CD4-positive, alpha-beta T cell (primary cell): ENCODE data around the gene SEC24D. TPM values are rescaled to one million over a fixed set of nuclear protein-coding genes. Genes with fewer than 3 reads are reported as not detected.

Experiments
- ATAC-seq: fragments of 200-7000 bp; cut with Tn5 transposase; one replicate; pipeline ENCODE4 v1.10.0; 2022; ENCODE audit warnings: mild to moderate bottlenecking; ENCODE audit not compliant: poor library complexity
- CTCF ChIA-PET: fragments of 350-600 bp; sonication (Branson Sonifier 250); formaldehyde crosslinking; loops from one replicate; lab custom pipeline; 2021; ENCODE audit warnings: antibody characterized with exemption, inconsistent platforms; lab: Charles Lee
- POLR2A ChIA-PET: fragments of 350-600 bp; sonication (Branson Sonifier 250); formaldehyde crosslinking; loops from one replicate; lab custom pipeline; 2021; ENCODE audit warnings: antibody characterized with exemption, inconsistent platforms; lab: Charles Lee
- DNase-seq, 14 experiments: peaks; one replicate each; pipeline ENCODE4 v3.0.0-alpha.2; 2013 to 2020; ENCODE audit warnings: mixed read lengths in 2 of 14
- H3K27ac ChIP-seq, 2 donors: one replicate each; pipeline versions ENCODE4 v1.5.1 to v1.7.0; 2013; ENCODE audit warnings: low read length in 2 of 2, low read depth in 1 of 2, mild to moderate bottlenecking in 1 of 2
- H3K27me3 ChIP-seq, 2 experiments: 1 replicate in 1 of 2; 2 replicates in 1 of 2; pipeline versions ENCODE4 v1.6.1 to v1.7.0; 2013; ENCODE audit warnings: low read length in 2 of 2, control low read depth in 1 of 2, mild to moderate bottlenecking in 1 of 2, moderate library complexity in 1 of 2; ENCODE audit not compliant: insufficient read depth in 2 of 2, control insufficient read depth in 1 of 2
- H3K36me3 ChIP-seq: one replicate; pipeline ENCODE4 v1.6.1; 2013; ENCODE audit warnings: low read length, control low read depth; ENCODE audit not compliant: insufficient read depth
- H3K4me1 ChIP-seq: one replicate; pipeline ENCODE4 v1.6.1; 2013; ENCODE audit warnings: low read length, control low read depth; ENCODE audit not compliant: insufficient read depth
- H3K4me3 ChIP-seq: one replicate; pipeline ENCODE4 v1.5.1; 2013; ENCODE audit warnings: mild to moderate bottlenecking, low read length, moderate library complexity
- H3K9me3 ChIP-seq, 2 experiments: 1 replicate in 1 of 2; 2 replicates in 1 of 2; pipeline versions ENCODE4 v1.6.1 to v1.7.0; 2013; ENCODE audit warnings: low read length in 2 of 2, mild to moderate bottlenecking in 2 of 2, control low read depth in 1 of 2, moderate library complexity in 1 of 2; ENCODE audit not compliant: control insufficient read depth in 1 of 2, insufficient read depth in 1 of 2
- H3K27ac Mint-ChIP-seq: one replicate; pipeline ENCODE4 v1.8.0; 2020; ENCODE audit warnings: mixed read lengths
- H3K27me3 Mint-ChIP-seq: one replicate; pipeline ENCODE4 v1.8.0; 2021; ENCODE audit warnings: mixed read lengths
- H3K36me3 Mint-ChIP-seq: one replicate; pipeline ENCODE4 v1.8.0; 2021; ENCODE audit warnings: low read depth, mixed read lengths
- H3K4me1 Mint-ChIP-seq: one replicate; pipeline ENCODE4 v1.8.0; 2021; ENCODE audit warnings: low read depth, mixed read lengths
- H3K4me3 Mint-ChIP-seq: one replicate; pipeline ENCODE4 v1.8.0; 2020; ENCODE audit warnings: mild to moderate bottlenecking, mixed read lengths
- H3K9me3 Mint-ChIP-seq: one replicate; pipeline ENCODE4 v1.8.0; 2020; ENCODE audit warnings: mixed read lengths
- intact Hi-C, 2 experiments: fragments of 100-400 bp; cut with DNase I in 1 of 2; cut with micrococcal nuclease in 1 of 2; formaldehyde crosslinking; loops; one replicate each; pipeline versions ENCODE4 v1.15.1 to v1.9.0; 2023 to 2025; cut with DNase I, micrococcal nuclease
- total RNA-seq, 174 experiments: library from RNA in 2 of 174; stranded (reverse) in 2 of 174; gene quantifications; one replicate each; pipeline ENCODE4 v1.2.3 and lab custom pipeline; 2021 to 2026
- TF ChIP-seq, protein P1 (sequence below): fragments of 200-600 bp; IDR thresholded peaks from one replicate; pipeline ENCODE4 v1.8.0; 2022; ENCODE audit warnings: antibody characterized with exemption, mild to moderate bottlenecking

The SEC24D gene
- total RNA-seq, 2 experiments from 2014 or later: 13.9 to 14.8 TPM

DNA sequence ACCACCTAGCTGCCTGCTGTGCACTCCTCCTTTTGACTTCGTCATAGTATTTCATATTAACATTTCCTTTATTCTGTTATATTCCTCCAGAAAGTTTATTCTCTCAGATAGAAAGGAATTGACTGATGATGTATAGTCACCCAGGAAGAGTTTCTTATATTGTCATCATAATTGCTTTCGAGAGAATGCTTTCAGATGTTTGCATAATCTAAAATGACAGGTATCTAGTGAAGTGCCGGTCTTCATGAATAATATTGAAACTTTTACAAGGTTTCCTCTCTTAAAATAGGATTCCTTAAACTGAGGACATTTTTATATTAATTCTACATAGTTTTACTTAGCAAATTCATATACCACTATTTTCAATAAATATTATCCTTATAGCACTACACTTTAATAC lies 10.1 kb downstream of the SEC24D start:
- peaks cover 27% of the 10 kb centered on the region for H3K4me1 Mint-ChIP-seq
- intact Hi-C loops: no loop called here
- peaks cover 15% of the 10 kb centered on the region for H3K36me3 ChIP-seq
- peaks cover 57% of the 10 kb centered on the region for H3K36me3 Mint-ChIP-seq
- no peak overlapping the region for H3K27ac Mint-ChIP-seq
- H3K4me1 ChIP-seq: no peaks in the 10 kb centered on the region
- CTCF ChIA-PET: interaction anchor here (0.7 kb wide), 1 partner anchor 9 kb away, joined by 4 read pairs; no protein-coding TSS in a partner anchor
- TF ChIP-seq, protein P1, sequence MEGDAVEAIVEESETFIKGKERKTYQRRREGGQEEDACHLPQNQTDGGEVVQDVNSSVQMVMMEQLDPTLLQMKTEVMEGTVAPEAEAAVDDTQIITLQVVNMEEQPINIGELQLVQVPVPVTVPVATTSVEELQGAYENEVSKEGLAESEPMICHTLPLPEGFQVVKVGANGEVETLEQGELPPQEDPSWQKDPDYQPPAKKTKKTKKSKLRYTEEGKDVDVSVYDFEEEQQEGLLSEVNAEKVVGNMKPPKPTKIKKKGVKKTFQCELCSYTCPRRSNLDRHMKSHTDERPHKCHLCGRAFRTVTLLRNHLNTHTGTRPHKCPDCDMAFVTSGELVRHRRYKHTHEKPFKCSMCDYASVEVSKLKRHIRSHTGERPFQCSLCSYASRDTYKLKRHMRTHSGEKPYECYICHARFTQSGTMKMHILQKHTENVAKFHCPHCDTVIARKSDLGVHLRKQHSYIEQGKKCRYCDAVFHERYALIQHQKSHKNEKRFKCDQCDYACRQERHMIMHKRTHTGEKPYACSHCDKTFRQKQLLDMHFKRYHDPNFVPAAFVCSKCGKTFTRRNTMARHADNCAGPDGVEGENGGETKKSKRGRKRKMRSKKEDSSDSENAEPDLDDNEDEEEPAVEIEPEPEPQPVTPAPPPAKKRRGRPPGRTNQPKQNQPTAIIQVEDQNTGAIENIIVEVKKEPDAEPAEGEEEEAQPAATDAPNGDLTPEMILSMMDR: no peak
- H3K4me3 Mint-ChIP-seq: no peak overlapping the region
- H3K27me3 ChIP-seq: no peaks in the 10 kb centered on the region
- ATAC-seq: no peak
- POLR2A ChIA-PET: no interaction called here
- H3K9me3 ChIP-seq: no peaks in the 10 kb centered on the region
- no peak overlapping the region for H3K4me3 ChIP-seq
- no peak overlapping the region for H3K27ac ChIP-seq
- H3K9me3 Mint-ChIP-seq: no peaks in the 10 kb centered on the region
- no peaks in the 10 kb centered on the region for H3K27me3 Mint-ChIP-seq
- DNase-seq: no peak

DNA sequence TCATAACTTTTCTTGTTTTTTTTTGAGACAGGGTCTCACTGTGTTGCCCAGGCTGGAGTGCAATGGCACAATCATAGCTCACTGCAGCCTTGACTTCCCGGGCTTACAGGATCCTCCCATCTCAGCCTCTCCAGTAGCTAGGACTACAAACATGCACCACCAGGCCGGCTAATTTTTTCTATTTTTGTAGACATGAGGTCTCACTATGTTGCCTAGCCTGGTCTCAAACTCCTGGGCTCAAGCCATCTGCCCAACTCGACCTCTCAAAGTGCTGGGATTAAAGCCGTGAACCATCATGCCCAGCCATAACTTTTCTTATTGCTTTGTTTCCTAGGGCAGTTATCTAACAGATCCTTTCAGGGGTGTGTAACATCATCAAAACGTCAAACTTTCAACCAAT lies 11.8 kb downstream of the SEC24D start:
- POLR2A ChIA-PET: interaction anchor here (1.8 kb wide), 1 partner anchor 11 kb away, joined by 5 read pairs; the partner anchor contains the start of gene SEC24D
- Mint-ChIP-seq H3K9me3 (no peaks in the 10 kb centered on the region), H3K4me1 (peaks cover 24% of the 10 kb centered on the region), H3K27ac (no peak overlapping the region), H3K27me3 (no peaks in the 10 kb centered on the region), H3K36me3 (peaks cover 50% of the 10 kb centered on the region), H3K4me3 (no peak overlapping the region)
- H3K4me1 ChIP-seq: no peaks in the 10 kb centered on the region
- no peaks in the 10 kb centered on the region for H3K27me3 ChIP-seq
- H3K4me3 ChIP-seq: no peak overlapping the region
- H3K36me3 ChIP-seq: peaks cover 15% of the 10 kb centered on the region
- TF ChIP-seq, protein P1: no peak
- no peak for ATAC-seq
- no peak for DNase-seq
- CTCF ChIA-PET: interaction anchor here (1.0 to 1.5 kb wide), 2 partner anchors 22 to 29 kb away, joined by 3 to 4 read pairs; no protein-coding TSS in a partner anchor
- no peak overlapping the region for H3K27ac ChIP-seq
- intact Hi-C loops: loop anchor here in 1 of 2 experiments (5.0 kb wide), 1 partner anchor 33 kb away; no protein-coding TSS in a partner anchor
- no peaks in the 10 kb centered on the region for H3K9me3 ChIP-seq

DNA sequence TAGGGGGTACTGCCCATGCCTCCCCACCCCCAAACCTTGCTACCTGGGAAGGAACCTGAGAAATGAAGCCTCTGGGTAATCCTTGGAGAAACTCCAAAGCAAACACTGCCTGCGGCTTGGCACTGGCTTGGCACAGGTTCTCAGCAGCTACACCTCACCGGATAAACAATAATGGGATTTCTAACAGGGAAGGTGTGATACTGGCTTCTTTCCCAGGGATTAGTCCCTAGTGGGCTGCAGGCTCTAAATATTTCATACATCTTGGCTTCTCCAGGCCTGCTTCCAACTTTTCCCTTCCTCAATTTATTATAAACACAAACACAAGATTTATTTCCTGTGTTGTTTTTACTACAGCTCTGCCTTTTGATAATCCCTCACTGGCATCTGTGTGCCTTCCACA lies 12.5 kb downstream of the SEC24D start:
- DNase-seq (no peak), ATAC-seq (no peak)
- Mint-ChIP-seq H3K4me1 (peaks cover 24% of the 10 kb centered on the region), H3K27ac (no peak overlapping the region), H3K9me3 (no peaks in the 10 kb centered on the region), H3K36me3 (peaks cover 44% of the 10 kb centered on the region), H3K4me3 (no peak overlapping the region), H3K27me3 (no peaks in the 10 kb centered on the region)
- H3K4me3 ChIP-seq: no peak overlapping the region
- ChIA-PET CTCF (no interaction called here), POLR2A (interaction anchor here (1.8 kb wide), 1 partner anchor 12 kb away, joined by 5 read pairs; the partner anchor contains the start of gene SEC24D)
- H3K9me3 ChIP-seq: no peaks in the 10 kb centered on the region
- H3K36me3 ChIP-seq: peaks cover 14% of the 10 kb centered on the region
- no peaks in the 10 kb centered on the region for H3K4me1 ChIP-seq
- no peaks in the 10 kb centered on the region for H3K27me3 ChIP-seq
- H3K27ac ChIP-seq: no peak overlapping the region
- intact Hi-C loops: loop anchor here in 1 of 2 experiments (5.0 kb wide), 1 partner anchor 34 kb away; no protein-coding TSS in a partner anchor
- TF ChIP-seq, protein P1: no peak
